Smooth muscle cell (in vitro differentiated cells): ENCODE results near the gene CCDC74A. TPM values are rescaled to one million over a fixed set of nuclear protein-coding genes. Genes with fewer than 3 reads are reported as not detected.
"Not testable (repeated sequence)": the region's sequence is repeated elsewhere in the genome, so short reads cannot be mapped to it uniquely, and the experiment has no call there.

Experiments
- DNase-seq: peaks from one replicate; lab custom pipeline; 2025; ENCODE audit not compliant: unreplicated experiment; lab: John Stamatoyannopoulos, UW
- H2AFZ ChIP-seq: fragments of 200-600 bp; sonication (generic); 2 replicates; pipeline ENCODE4 v1.6.0; 2016; ENCODE audit warnings: antibody characterized with exemption, low read depth, mild to moderate bottlenecking
- H3F3A ChIP-seq: fragments of 200-600 bp; sonication (generic); 2 replicates; pipeline ENCODE4 v1.6.0; 2017; ENCODE audit warnings: antibody characterized with exemption, low read depth
- H3K27ac ChIP-seq: fragments of 200-600 bp; sonication (generic); 2 replicates; pipeline ENCODE4 v1.5.1; 2016; ENCODE audit warnings: low read depth, mild to moderate bottlenecking
- H3K27me3 ChIP-seq: fragments of 200-600 bp; sonication (generic); 2 replicates; pipeline ENCODE4 v1.6.1; 2016; ENCODE audit warnings: low read depth, mild to moderate bottlenecking
- H3K36me3 ChIP-seq: fragments of 200-600 bp; sonication (generic); 2 replicates; pipeline ENCODE4 v1.5.1; 2016; ENCODE audit warnings: low read depth
- H3K4me1 ChIP-seq: fragments of 200-600 bp; sonication (generic); 2 replicates; pipeline ENCODE4 v1.5.1; 2016; ENCODE audit warnings: low read depth
- H3K4me2 ChIP-seq: fragments of 200-600 bp; sonication (generic); 2 replicates; pipeline ENCODE4 v1.6.0; 2016; ENCODE audit warnings: mild to moderate bottlenecking
- H3K4me3 ChIP-seq: fragments of 200-600 bp; sonication (generic); 2 replicates; pipeline ENCODE4 v1.5.1; 2016; ENCODE audit warnings: mild to moderate bottlenecking
- H3K79me2 ChIP-seq: fragments of 200-600 bp; sonication (generic); 2 replicates; pipeline ENCODE4 v1.6.0; 2016; ENCODE audit warnings: low read depth, mild to moderate bottlenecking
- H3K9ac ChIP-seq: fragments of 200-600 bp; sonication (generic); 2 replicates; pipeline ENCODE4 v1.6.0; 2016; ENCODE audit warnings: low read depth
- H3K9me3 ChIP-seq: fragments of 200-600 bp; sonication (generic); replicated peaks from 2 replicates; pipeline ENCODE4 v1.5.1; 2016; ENCODE audit warnings: low read depth
- H4K20me1 ChIP-seq: fragments of 200-600 bp; sonication (generic); 2 replicates; pipeline ENCODE4 v1.6.0; 2016; ENCODE audit warnings: low read depth
- WGBS: methylation state at CpG from one replicate; pipeline ENCODE4 v1.1.7; 2016; ENCODE audit warnings: low lambda C conversion rate; 5-methylcytosine and 5-hydroxymethylcytosine counted together
- polyA plus RNA-seq: library from polyadenylated mRNA; unstranded; fragments of >200 nt; fragmentation: Nextera tagmentation; extraction: Ambion mirVana; gene quantifications from 2 replicates; pipeline ENCODE4 v1.2.1, GENCODE V29; 2016
- total RNA-seq: library from RNA; depleted of rRNA; stranded (reverse); fragments of >200 nt; gene quantifications from 2 replicates; pipeline ENCODE4 v1.2.3, GENCODE V29; 2014
- TF ChIP-seq, protein P1 (sequence below): fragments of 200-600 bp; sonication (generic); IDR thresholded peaks from 2 replicates; pipeline ENCODE4 v1.5.1; 2017; ENCODE audit warnings: borderline replicate concordance, mild to moderate bottlenecking, antibody characterized with exemption; ENCODE audit not compliant: insufficient read depth, poor library complexity, severe bottlenecking

The CCDC74A gene
- total and polyA plus RNA-seq, 2 experiments from 2014 or later = 18.1 to 37.2 TPM

DNA sequence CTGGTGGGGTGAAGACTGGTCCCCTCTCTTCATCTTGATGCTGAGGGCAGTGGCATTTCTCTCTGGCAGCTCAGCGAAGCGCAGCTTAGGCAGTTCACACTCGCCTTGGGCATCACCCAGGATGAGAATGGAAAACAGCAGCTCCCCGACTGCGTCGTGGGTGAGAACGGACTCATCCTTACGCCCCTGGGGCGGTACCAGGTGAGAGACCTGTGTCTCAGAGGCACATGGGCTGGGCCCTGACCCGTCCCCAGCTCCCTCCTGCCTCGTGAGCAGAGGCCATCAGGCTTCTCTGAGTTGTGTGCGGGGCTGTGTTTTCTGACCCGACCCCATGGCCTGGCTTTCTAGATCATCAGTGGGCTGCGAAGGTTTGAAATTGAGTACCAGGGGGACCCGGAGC is 8.2 kb upstream of the CCDC74A start:
- no peak overlapping the region for H3K9ac ChIP-seq
- no peak overlapping the region for H2AFZ ChIP-seq
- TF ChIP-seq, protein P1, sequence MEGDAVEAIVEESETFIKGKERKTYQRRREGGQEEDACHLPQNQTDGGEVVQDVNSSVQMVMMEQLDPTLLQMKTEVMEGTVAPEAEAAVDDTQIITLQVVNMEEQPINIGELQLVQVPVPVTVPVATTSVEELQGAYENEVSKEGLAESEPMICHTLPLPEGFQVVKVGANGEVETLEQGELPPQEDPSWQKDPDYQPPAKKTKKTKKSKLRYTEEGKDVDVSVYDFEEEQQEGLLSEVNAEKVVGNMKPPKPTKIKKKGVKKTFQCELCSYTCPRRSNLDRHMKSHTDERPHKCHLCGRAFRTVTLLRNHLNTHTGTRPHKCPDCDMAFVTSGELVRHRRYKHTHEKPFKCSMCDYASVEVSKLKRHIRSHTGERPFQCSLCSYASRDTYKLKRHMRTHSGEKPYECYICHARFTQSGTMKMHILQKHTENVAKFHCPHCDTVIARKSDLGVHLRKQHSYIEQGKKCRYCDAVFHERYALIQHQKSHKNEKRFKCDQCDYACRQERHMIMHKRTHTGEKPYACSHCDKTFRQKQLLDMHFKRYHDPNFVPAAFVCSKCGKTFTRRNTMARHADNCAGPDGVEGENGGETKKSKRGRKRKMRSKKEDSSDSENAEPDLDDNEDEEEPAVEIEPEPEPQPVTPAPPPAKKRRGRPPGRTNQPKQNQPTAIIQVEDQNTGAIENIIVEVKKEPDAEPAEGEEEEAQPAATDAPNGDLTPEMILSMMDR = no peak
- no peaks in the 10 kb centered on the region for H3K79me2 ChIP-seq
- no peaks in the 10 kb centered on the region for H3K9me3 ChIP-seq
- no peak for DNase-seq
- no peaks in the 10 kb centered on the region for H3F3A ChIP-seq
- no peaks in the 10 kb centered on the region for H4K20me1 ChIP-seq
- no peak overlapping the region for H3K27ac ChIP-seq
- no peak overlapping the region for H3K4me3 ChIP-seq
- no peak overlapping the region for H3K4me2 ChIP-seq
- no peaks in the 10 kb centered on the region for H3K36me3 ChIP-seq
- 98% methylated on average over 15 of the region's 15 CpGs for WGBS
- no peaks in the 10 kb centered on the region for H3K27me3 ChIP-seq
- no peaks in the 10 kb centered on the region for H3K4me1 ChIP-seq

DNA sequence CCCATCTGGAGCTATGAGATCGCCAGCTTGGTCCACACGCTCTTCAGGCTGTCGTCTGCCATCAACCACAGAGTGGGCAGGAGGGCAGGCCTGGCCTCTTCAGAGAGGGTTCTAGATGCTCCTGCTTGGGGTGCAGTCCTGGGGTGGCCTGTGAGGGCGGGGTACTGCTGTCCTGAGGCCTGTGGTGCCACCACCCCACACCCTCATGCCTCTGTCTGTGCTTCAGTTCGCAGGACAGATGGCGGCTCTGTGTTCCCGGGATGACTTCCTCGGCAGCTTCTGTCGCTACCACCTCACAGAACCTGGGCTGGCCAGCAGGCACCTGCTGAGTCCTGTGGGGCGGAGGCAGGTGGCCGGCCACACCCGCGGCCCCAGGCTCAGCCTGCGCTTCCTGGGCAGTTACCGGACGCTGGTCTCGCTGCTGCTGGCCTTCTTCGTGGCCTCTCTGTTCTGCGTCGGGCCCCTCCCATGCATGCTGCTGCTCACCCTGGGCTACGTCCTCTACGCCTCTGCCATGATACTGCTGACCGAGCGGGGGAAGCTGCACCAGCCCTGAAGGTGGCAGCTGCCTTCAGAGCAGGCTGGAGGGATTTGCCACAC is 7.7 kb upstream of the CCDC74A start:
- not testable (repeated sequence) for H3K36me3 ChIP-seq, DNase-seq, H3K27ac ChIP-seq, H4K20me1 ChIP-seq, H3K4me2 ChIP-seq, H3K4me3 ChIP-seq, H3K9ac ChIP-seq, H3K79me2 ChIP-seq, H3K9me3 ChIP-seq, H3K27me3 ChIP-seq, H3F3A ChIP-seq, H3K4me1 ChIP-seq, H2AFZ ChIP-seq
- WGBS = 93% methylated on average over 15 of the region's 24 CpGs

DNA sequence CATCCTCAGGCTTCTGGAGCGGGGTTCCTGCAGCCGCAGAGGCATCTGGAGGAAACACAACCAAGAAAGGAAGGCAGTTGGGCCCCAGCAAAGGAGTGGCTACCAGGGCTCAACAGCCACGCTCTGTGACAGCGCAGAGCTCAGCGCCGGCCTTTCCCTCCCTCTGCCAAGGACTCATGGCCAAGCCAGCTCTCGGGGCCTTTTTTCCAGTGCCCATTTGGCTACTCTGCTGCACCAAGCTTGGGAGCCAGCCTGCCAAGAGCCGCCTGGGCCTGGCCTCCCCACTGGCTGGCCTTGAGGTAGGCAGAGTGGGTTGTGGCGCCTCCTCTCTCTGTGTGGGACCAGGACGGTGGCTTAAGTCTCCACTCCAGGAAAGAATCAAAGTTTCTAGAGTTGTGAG is 7.2 kb upstream of the CCDC74A start:
- WGBS = 98% methylated on average over 10 of the region's 10 CpGs

DNA sequence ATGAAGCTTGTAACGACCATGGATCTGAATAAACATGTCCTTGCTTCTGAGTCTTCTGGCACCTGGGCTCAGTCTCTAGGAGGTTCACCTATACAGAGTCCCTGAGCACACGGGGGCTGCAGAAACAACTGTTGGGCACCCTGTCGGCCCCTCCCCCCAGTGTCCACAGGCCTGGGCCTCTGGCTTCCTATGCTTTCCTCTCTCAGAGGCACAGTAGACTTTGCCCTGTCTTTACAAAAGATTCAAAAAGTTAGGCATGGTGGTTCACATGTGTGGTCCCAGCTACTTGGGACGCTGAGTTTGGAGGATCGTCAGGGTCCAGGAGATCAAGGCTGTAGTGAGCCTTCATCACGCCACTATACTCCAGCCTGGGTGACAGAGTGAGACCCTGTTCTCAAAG is 6.2 kb upstream of the CCDC74A start:
- not testable (repeated sequence) for DNase-seq, H2AFZ ChIP-seq, H4K20me1 ChIP-seq, H3F3A ChIP-seq, H3K4me2 ChIP-seq, H3K27me3 ChIP-seq, H3K27ac ChIP-seq, H3K36me3 ChIP-seq, H3K4me3 ChIP-seq, H3K9me3 ChIP-seq, H3K79me2 ChIP-seq, H3K9ac ChIP-seq, H3K4me1 ChIP-seq
- 85% methylated on average over 6 of the region's 6 CpGs for WGBS

More for the DNA sequence above, 7.2 kb upstream of the CCDC74A start:
- Histone ChIP-seq H3F3A (no peaks in the 10 kb centered on the region), H3K79me2 (no peaks in the 10 kb centered on the region), H2AFZ (no peak overlapping the region), H4K20me1 (no peaks in the 10 kb centered on the region), H3K4me3 (no peak overlapping the region), H3K27me3 (no peaks in the 10 kb centered on the region), H3K9ac (no peak overlapping the region), H3K4me2 (no peak overlapping the region), H3K9me3 (no peaks in the 10 kb centered on the region), H3K36me3 (no peaks in the 10 kb centered on the region), H3K4me1 (no peaks in the 10 kb centered on the region), H3K27ac (no peak overlapping the region)
- TF ChIP-seq, protein P1 = no peak
- DNase-seq = no peak
